H1 (cell line): Measurements from ENCODE around the gene RTL3.

ENCODE experiments used
- ATF3 ChIP-seq: IDR thresholded peaks from 2 replicates; pipeline ENCODE4 v1.6.1; 2011; ENCODE audit warnings: low read depth, mild to moderate bottlenecking, low read length; ENCODE audit not compliant: insufficient read depth
- CBX8 ChIP-seq: fragments of 300-800, 300-1000 bp; sonication (generic); IDR thresholded peaks from 2 replicates; pipeline ENCODE4 v1.7.1; 2016; ENCODE audit warnings: low read depth, low read length, borderline replicate concordance
- EZH2 ChIP-seq: fragments of 200-600 bp; sonication (generic); IDR thresholded peaks from 2 replicates; pipeline ENCODE4 v1.7.1; 2012; ENCODE audit warnings: low read depth, mild to moderate bottlenecking, moderate library complexity, low read length, inconsistent platforms; ENCODE audit not compliant: severe bottlenecking
- MAX ChIP-seq: IDR thresholded peaks from 2 replicates; pipeline ENCODE4 v1.6.1; 2012; ENCODE audit warnings: inconsistent platforms
- PHF8 ChIP-seq: fragments of 200-600 bp; sonication (generic); conservative IDR thresholded peaks from 2 replicates; pipeline ENCODE4 v1.7.1; 2012; ENCODE audit warnings: low read depth, mild to moderate bottlenecking, inconsistent platforms, low read length, moderate library complexity
- RBBP5 ChIP-seq: IDR thresholded peaks from 2 replicates; pipeline ENCODE4 v1.7.1; 2012; ENCODE audit warnings: low read depth, mild to moderate bottlenecking, inconsistent platforms, low read length, moderate library complexity, borderline replicate concordance
- SIN3A ChIP-seq, 2 experiments: IDR thresholded peaks in 1 of 2; conservative IDR thresholded peaks in 1 of 2; 2 replicates each; pipeline ENCODE4 v1.6.1; 2011 to 2012; ENCODE audit warnings: low read length in 2 of 2, improper control_type of control experiment in 1 of 2, low read depth in 1 of 2, mild to moderate bottlenecking in 1 of 2
- ZNF274 ChIP-seq: IDR thresholded peaks from 2 replicates; pipeline ENCODE4 v1.7.0; 2012; ENCODE audit warnings: low read length, borderline replicate concordance; ENCODE audit errors: extremely low read depth
- TF ChIP-seq, protein P1 (sequence below), 3 experiments: IDR thresholded peaks; 1 replicate in 2 of 3; 2 replicates in 1 of 3; pipeline versions ENCODE4 v1.5.1 to v1.6.1; 2011; ENCODE audit warnings: low read length in 3 of 3, mild to moderate bottlenecking in 3 of 3, inconsistent platforms in 2 of 3, low read depth in 1 of 3, moderate library complexity in 1 of 3; ENCODE audit not compliant: insufficient read depth in 1 of 3; ENCODE audit errors: control extremely low read depth in 1 of 3

GRCh38 chrX:78687586-78687985 lies 28.5 kb upstream of the RTL3 start:
- TF ChIP-seq RBBP5 (no peak), MAX (no peak), PHF8 (no peak), EZH2 (no peak), CBX8 (no peak), ZNF274 (no peak), SIN3A (conservative IDR thresholded peaks at IDR 0.05 in 1 of 2, IDR thresholded peaks at IDR 0.05 in 1 of 2; ENCODE audit: low read depth in 1 of 2, low read length in 2 of 2) (no peak), ATF3 (no peak)
- TF ChIP-seq, protein P1, sequence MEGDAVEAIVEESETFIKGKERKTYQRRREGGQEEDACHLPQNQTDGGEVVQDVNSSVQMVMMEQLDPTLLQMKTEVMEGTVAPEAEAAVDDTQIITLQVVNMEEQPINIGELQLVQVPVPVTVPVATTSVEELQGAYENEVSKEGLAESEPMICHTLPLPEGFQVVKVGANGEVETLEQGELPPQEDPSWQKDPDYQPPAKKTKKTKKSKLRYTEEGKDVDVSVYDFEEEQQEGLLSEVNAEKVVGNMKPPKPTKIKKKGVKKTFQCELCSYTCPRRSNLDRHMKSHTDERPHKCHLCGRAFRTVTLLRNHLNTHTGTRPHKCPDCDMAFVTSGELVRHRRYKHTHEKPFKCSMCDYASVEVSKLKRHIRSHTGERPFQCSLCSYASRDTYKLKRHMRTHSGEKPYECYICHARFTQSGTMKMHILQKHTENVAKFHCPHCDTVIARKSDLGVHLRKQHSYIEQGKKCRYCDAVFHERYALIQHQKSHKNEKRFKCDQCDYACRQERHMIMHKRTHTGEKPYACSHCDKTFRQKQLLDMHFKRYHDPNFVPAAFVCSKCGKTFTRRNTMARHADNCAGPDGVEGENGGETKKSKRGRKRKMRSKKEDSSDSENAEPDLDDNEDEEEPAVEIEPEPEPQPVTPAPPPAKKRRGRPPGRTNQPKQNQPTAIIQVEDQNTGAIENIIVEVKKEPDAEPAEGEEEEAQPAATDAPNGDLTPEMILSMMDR (IDR thresholded peaks at IDR 0.05; ENCODE audit: control extremely low read depth in 1 of 3, insufficient read depth in 1 of 3, low read depth in 1 of 3, low read length in 3 of 3): no peak
